Activated CD4-positive, alpha-beta T cell treated with anti-CD3 and anti-CD28 coated beads, Interleukin-2, amount 50 U/mL, for 4 hours (primary cell): ENCODE measurements around the gene BLOC1S4.
A peak's percentile ranks its signal among the peaks of the same experiment; 100 is the strongest.
"Not testable (repeated sequence)": the region's sequence is repeated elsewhere in the genome, so short reads cannot be mapped to it uniquely, and the experiment has no call there.

Experiments used
- DNase-seq, 2 experiments: peaks; one replicate each; pipeline ENCODE4 v3.0.0-alpha.2; 2020

Gene BLOC1S4

DNA sequence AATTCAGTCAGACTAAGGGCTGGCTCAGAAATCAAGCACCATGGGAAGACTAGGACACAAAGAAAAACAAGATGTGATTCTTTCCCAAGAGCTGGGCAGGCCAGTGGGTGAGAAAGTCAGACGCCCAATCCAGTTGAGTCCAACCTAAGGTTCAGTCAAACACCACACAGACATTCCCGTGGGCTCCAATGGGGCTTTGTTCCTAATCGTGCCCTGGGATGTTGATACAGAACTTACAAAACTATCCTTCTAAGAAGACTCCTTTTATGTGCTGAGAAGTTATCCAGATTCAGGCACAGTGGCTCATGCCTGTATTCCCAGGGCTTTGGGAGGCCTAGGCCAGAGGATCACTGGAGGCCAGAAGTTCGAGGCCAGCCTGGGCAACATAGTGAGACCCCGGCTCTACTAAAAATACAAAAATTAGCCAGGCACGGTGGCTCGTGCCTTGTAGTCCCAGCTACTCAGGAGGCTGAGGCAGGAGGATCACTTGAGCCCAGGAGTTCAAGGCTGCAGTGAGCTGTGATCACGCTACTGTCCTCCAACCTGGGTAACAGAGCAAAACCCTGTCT lies 3.7 kb downstream of the BLOC1S4 start:
- DNase-seq, result no peak

DNA sequence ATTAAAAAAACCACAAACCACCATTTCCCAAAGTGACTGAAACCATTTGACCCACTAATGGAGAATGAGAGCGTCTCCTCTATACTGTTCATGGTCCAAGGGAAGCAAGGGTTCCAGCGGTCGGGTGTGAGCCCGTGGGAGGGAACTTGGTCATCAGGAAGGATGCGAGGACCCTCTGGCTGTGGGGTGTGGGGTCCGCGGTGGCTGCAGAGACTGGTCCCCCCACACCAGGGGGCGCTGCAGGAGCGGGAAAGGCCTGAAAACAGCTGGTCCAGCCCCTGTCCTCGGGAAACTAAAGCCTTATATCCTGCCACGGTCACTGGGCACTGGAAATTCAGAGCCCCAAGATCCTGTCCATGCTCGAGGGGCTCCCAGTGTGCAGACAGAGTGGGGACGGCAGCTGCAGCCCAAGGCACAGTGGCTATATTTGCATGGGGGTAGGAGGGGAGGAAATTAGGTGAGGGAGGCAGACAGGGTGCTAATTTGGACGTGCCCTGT lies 4.3 kb downstream of the BLOC1S4 start:
- DNase-seq, result peak; percentile 76 to 80

DNA sequence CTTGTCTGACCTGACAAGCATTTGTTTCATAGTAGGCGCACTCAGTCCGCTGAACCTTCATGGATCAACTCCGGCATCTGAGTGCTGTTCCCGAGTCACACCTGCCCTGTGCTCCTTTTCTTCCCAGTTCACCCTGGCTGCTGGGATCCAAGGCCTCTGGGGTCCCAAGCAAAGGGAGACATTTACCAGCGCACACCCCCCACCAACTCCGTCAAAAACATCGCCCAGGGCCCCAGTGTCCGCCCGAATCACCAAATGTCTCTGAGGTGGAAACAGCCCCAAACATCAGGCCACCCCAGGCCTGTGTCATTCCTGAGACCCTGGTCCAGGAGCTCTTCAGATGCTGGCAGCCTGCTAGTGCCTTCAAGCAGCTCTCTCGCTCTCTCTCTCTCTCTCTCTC lies 5.1 kb downstream of the BLOC1S4 start:
- DNase-seq, result no peak

DNA sequence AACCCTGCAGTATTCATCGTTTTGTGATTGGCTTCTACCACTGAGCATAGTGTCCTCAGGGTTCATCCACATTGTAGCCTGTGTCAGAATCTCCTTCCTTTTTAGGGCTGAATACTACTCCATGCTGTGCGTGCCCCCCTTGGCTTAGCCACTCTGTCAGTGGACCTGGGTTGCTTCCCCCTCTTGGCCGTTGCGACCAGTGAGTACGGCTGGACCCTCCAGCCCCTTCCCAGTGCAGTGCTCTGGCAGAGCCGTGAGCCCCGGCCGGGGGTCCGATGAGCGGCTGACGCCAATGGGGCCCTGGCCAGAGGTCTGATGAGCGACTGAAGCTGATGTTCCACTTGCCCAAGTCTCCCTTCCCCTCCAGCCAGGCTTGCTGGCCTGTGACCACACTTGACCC lies 6.9 kb downstream of the BLOC1S4 start:
- no peak for DNase-seq

DNA sequence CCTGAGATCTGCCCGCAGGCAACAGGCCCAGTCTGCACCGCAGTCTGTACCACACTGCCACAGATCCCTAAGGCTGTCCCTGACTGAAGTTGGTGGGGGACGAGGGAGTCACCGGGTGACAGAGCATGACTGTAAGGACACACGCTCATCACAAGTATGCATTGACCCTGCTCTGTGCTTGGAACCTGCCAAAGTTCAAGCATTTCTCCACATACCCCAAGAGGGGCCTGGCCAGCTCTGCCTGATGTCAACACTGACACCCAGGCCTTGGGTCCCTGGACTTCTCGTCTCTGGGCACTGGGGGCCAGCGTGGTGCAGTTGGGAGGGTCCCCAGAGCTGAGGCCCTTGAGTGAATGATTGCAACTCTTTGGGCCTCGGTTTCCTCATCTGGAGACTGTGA lies 7.9 kb downstream of the BLOC1S4 start:
- DNase-seq, result no peak

DNA sequence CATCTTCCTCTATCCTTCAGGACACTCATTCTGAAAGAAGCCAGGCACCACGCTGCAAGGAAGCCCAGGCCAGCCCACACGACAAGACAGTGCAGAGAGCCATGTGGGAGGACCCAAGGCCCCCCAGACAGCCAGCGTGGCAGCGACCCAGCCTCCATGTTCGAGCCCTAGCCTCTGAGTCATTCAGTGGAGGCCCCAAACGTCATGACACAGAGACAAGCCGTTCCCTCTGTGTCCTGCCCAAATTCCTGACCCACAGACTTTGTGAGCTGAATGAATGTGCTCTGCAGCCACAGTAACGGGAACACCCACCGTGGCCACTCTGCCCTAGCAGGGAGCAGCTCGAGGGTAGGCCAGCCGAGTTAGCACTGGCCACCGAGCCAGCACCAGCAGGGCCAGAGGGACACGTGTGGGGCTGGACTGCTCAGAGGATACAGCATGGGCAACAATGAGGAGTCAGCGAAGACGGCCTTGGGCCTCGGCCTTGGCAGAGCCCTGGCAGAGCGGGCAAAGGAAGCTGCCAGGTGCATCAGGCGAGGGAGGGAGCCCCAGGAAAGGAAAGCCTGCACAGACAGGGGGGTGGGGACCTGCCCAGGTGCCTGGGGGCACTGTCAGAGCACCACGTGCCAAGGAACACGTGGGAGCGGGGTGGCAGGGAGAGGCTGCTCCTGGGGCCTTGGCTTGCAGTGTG lies 8.6 kb downstream of the BLOC1S4 start:
- no peak for DNase-seq

DNA sequence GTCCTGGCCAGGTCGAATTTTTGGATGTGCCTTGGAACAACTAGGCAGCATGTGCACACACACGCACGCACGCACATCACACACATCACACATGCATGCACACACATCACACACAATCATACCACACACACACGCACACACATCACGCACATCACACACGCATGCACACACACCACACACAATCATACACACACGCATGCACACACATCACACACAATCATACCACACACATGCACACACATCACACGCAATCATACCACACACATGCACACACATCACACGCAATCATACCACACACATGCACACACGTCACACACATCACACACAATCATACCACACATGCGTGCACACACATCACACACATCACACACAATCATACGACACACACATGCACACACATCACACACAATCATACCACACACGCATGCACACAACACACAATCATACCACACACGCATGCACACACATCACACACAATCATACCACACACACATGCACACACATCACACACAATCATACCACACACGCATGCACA lies 9.5 kb downstream of the BLOC1S4 start:
- DNase-seq, result not testable (repeated sequence)

DNA sequence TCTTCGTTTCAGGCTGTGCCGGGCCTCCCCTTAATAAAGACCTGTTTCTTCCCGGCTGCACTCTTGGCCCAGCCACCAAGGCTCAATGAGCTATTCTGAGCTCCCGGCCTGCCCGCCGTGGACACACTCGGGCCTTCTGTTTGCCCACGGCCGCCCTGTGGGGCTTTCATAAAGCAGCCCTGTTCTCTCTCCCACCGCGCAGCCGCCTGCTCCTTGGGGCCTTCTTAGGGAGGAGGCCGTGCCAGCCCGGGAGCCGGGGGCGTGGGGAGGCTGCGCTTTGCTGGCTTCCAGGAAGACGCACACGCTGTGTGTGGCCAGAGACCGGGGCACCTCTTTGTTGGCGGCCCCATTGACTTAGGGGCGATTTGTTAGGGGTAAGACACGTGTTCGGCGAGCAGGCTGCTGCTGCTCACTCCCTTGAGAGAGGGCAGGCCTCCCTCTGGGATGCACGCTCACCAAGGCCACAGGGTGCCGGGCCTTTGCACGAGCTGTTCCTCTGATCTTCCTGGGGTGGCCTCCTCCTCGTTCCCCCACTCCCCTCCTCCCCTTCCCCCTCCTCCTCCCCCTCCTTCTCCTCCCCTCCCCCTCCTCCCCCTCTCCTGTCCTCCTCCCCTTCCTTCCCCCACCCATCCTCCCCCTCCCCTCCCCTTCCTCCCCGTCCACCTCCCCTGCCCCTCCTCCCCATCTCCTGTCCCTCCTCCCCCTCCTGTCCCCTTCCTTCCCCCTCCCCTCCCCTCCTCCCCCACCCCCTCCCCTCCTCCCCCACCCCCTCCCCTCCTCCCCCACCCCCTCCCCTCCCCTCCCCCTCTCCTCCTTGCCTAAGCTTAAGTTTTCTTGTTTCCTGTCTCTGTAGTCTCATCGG lies 11.3 kb downstream of the BLOC1S4 start:
- no peak for DNase-seq

DNA sequence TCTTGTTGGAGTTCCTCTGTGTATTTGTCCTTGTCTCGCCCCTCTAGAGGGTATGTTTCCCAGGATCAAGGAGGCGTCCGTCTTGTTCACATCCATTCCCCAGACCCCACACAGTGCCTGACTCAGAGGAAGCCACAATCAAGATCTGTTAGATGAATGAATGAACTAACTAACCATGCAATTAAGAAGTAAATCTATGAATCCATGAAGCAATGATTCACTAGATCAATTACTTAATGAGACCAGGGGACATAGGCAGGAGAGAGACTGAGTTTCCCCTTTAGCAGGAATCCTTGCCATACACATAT lies 11.9 kb downstream of the BLOC1S4 start:
- DNase-seq, result no peak

DNA sequence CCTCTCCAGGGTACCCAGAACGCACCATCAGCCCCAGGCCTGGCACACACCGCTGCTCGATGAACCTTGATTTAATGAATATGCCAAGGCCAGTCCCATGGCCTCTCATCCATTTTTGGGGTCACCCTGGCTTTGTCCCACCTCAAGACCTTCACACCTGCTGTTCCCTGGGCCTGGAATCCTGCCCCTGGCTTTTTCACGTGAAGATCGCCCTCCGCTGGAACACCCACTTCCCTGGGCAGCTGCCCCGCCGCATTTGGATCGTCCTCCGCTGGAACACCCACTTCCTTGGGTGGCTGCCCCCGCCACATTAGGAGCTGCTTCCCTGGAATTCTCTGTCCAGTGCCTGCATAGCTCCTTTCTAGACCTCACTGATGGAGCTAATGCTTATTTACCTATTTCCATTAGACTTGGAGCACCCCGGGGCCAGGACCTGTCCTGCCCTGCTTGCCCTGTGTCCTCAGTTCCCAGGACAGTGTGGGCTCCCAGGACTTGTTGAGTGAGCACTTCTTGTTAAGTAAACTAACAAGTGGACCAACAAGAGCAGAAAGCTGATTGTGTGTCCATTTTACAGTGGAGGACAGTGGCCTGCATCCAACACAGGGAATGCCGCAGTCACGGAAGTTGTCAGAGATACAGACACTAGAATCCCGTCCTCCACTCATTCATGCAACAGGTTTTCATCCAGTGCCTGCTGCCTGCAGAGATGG lies 12.5 kb downstream of the BLOC1S4 start:
- no peak for DNase-seq

DNA sequence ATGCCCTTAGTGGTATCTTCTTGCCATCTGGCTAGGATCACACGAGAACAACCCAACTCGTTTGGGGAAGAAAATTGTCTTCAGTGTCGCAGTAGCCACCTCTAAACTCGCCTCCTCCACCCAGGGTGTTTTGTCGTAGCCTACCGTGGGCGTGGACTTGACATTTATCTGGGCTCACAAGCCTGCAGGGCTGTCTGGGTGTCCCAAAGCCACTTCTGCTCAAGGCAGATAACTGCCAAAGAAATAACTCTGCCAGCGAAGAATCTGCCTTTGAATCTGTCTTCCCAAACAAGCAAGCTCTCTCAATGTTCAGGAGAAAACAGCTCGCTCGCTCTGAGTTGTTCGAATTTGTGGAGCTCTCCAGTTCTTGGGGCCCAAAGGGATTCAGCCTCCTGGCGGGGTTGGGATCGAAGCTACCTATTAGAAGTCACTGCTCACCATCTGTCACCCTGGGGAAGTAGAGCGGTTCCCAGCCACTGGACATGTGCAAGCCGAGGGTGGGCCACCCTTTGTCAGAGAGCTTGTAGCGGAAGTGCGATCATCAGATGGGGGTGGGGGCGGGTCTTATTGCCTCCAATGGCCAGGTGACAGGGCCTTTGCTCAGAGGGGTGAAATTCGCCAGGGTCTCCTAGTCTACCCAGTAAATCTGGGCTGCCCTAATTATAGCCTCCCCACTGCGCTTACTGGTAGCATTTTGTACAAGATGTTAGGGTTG lies 14.8 kb downstream of the BLOC1S4 start:
- DNase-seq, result no peak

DNA sequence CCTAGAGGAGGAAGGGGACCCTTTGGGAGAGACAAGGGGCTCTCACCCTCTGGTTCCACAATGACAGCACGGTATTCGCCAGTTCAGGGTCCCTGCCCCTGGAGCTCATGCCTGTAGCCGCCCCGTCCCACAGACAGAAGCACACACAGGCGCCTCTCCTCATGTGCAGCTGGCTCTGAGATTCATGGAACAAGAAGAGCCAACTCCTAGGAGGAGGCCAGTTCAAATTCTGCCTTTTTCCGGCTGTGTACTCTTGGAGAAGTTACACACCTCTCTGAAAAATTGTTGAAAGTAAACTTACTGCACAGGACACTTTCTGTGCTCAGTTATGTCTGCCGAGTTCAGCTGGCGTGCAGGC lies 15.3 kb downstream of the BLOC1S4 start:
- no peak for DNase-seq

DNA sequence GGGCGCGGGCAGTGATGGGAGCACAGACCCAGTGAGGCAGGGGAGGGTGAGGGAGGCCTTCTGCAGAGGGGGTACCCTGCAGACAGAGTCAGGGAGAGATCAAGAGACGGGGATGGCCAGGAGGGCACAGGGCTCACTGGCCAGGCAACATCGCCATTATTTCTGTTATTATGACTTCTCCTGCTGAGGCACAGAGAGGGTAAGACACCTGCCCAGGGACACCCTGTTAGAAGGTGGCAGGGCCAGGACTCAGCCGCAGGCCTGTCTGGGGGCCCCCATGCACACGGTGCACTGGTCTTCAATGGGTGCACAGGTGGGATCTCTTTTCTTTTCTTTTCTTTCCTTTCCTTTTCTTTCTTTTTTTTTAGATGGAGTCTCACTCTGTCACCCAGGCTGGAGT lies 15.8 kb downstream of the BLOC1S4 start:
- DNase-seq, result no peak

DNA sequence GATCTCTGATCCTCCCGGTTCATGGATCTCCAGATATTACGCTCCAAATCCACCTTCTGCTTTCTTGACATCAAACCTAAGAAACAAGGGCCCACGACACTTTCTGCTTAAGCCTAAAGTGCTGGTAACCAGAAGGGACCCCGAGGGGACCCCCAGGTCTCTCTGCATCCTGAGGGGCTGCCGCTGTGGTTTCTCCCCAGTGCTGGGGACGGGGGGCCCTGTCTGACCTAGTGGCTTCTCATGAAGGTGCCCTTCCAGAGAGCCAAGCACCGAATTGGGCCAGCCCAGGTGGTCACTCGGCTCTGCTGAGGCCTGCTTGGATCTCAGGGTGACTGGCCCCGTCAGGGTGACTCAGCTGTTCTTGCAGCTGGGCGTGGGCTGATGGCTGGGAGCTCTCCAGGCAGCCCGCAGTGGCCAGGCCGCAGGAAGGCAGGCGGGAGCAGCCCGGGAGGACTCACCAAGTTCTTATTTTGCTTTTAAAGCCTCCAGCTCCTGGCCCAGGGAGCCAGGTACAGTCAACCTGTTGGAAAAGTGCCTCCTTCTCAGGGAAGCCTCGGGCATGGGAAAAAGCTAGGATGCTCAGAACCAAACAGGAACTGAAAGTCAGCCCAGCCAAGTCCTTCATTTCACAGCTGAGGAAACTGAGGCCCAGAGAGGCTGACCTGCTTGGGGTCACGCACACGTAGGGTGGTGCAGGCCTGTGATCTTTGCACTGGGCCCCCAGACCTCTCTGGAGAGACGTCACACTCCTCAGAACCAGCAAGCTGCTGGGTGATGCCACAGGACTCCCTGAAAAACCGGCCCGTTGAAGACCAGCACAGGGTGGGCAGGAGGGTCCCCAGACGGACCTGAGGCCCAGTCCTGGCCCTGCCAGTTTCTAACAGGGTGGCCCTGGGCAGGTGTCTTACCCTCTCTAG lies 16.7 kb downstream of the BLOC1S4 start:
- no peak for DNase-seq

DNA sequence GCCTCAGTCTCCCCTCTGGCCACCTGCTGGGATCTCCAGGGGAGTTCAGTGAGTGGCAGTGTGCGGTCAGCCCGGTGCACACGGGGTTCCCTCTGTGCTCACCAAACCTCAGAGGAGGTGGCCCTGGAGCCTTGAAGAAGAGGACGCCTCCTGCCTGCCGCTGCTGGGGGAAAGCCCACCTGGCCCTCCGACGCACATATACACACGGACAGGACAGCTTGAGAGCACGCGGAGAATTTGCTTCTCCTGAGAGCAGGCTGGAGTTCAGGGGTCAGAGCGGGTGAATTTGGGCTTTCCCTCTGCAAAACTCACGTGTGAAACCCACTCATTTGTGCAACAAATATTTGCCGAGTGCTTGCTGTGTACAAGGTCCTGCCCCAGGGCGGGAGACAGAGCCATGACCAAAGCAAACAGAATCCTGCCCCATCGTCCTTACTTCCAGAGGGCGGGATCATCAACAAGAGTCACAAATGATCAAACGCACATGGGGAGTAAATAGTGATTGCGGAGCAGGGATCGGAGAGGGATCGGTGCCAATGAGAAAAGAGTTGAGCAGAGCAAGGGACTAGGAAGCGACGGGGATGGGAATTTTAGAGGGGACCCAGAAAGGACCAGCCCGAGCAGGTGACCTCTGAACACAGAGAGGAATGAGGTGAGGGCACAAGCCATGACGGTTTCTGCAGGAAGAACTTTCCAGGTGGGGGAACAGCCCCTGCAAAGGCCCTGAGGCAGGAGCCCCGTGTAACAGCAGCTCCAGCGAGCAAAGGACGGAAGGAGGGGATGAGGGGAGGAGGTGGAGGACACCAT lies 17.6 kb downstream of the BLOC1S4 start:
- no peak for DNase-seq

DNA sequence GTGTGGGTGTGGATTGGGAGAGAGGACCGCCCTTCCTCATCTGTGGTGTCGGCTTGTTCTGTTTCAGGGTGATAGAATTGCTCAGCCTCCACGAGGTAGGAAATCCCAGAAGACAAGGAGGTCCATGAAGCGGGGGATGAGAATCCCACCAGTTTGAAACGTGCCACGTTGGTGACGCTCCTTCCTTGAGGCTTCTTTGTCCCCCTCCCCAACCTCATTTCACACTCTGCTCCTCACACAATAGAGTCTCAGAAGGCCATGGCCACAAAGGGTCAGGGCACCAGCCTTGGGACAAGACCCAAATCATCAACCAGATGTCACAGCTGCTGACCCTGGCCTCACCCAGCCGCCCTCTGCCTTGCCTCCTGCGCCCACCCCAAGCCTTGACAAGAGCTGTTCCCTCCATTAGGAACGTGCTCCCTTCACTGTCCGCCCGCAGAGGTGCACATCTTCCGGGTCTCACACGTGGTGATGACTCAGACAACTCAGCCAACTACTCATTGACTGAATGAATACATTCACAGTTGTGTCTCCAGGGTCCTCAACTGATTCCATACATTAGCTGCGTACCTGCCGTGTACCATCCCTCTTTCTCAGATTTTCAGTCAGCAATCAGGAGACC lies 18.3 kb downstream of the BLOC1S4 start:
- DNase-seq, result no peak

DNA sequence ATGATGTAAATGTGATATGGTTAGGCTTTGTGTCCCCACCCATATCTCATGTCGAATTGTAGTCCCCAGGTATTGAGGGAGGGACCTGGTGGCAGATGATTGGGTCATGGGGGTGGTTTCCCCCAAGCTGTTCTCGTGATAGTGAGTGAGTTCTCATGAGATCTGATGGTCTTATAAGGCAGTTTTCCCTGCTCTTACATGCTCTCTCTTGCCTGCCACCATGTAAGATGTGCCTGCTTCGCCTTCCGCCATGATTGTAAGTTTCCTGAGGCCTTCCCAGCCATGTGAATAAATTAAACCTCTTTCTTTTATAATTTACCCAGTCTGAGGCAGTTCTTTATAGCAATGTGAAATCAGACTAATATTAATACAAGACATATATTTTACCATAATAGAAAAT lies 23.9 kb downstream of the BLOC1S4 start:
- DNase-seq, result no peak

DNA sequence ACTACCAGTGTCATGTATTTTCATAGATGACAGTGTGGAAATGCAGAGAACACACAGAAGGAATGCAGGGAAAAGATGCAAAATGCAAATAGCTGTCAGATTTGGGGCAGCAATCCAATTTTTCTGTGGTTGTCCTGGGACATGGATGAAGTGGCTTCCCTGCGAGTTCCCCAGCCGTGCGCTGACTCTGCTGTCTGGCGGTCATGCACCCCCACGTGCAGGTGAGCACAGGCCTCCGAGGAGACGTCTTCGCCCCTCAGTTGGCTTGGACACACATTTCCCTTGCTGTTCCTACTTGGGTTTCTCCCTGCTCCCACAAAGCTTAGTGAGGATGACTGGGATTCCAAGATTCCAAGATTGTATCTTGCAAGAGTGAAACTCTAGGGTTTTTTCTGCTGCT lies 24.4 kb downstream of the BLOC1S4 start:
- DNase-seq, result no peak

DNA sequence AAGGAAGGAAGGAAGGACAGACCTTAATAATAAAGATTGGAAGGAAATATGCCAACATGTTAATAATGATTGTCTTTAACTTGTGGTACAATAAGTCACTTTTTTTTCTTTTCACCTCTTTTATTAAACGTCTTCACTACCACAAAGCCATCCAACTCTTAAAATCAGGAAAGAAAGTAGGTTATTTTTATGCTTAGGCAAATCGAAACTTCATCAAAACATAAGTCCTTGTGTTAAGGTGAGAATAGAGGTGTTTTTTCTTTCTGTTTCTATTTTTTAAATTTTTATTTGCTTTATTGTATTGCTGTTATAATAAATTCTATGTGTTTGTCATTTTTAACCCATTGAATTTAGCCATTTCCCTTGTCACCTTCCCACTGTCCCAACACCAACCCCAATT lies 26.5 kb downstream of the BLOC1S4 start:
- DNase-seq, result no peak

DNA sequence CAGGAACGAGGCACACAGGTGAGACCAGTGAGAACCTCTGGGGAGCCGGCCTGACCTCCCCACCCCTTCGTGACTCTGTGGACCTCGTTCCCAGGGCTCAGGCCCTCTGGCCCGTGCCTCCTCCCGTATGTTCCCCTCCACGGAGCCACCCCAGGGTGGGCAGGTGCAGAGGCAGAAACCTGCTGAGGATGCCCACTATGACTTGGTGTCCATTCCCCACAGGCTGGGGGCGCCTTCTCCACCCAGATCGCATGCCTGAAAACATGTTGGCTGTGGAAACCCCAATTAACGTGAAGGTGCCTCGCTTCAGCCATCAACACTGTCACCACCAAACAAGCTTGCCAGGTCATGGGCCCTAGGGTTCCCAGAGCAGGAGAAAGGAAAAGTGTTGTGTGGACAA lies 27.0 kb downstream of the BLOC1S4 start:
- no peak for DNase-seq
